DOHH2 (cell line): ENCODE results near the gene ASPN.

ENCODE experiments used
- H3F3A ChIP-seq: fragments of 200-600 bp; sonication (generic), shearing (Covaris generic); 2 replicates; pipeline ENCODE4 v1.6.0; 2016; ENCODE audit warnings: antibody characterized with exemption, mild to moderate bottlenecking; ENCODE audit not compliant: control insufficient read depth, insufficient read depth
- H3K27ac ChIP-seq: fragments of 200-600 bp; sonication (generic); 2 replicates; pipeline ENCODE4 v1.5.1; 2014; ENCODE audit warnings: low read depth, mild to moderate bottlenecking, low read length, moderate library complexity
- H3K27me3 ChIP-seq: fragments of 200-600 bp; sonication (generic); 2 replicates; pipeline ENCODE4 v1.6.1; 2014; ENCODE audit warnings: mild to moderate bottlenecking, low read length, mixed read lengths; ENCODE audit not compliant: control insufficient read depth
- H3K36me3 ChIP-seq: fragments of 200-600 bp; sonication (generic); 2 replicates; pipeline ENCODE4 v1.6.1; 2014; ENCODE audit warnings: mild to moderate bottlenecking, low read length, moderate library complexity, mixed read lengths; ENCODE audit not compliant: control insufficient read depth
- H3K4me1 ChIP-seq: fragments of 200-600 bp; sonication (generic); 2 replicates; pipeline ENCODE4 v1.6.1; 2014; ENCODE audit warnings: mild to moderate bottlenecking, low read length, mixed read lengths; ENCODE audit not compliant: control insufficient read depth
- H3K4me2 ChIP-seq: fragments of 200-600 bp; sonication (generic); 2 replicates; pipeline ENCODE4 v1.6.0; 2014; ENCODE audit warnings: mild to moderate bottlenecking, low read length, moderate library complexity
- H3K4me3 ChIP-seq: fragments of 200-600 bp; sonication (generic); 2 replicates; pipeline ENCODE4 v1.5.1; 2014; ENCODE audit warnings: mild to moderate bottlenecking, low read length, mixed read lengths
- H3K79me2 ChIP-seq: fragments of 200-600 bp; sonication (generic); 2 replicates; pipeline ENCODE4 v1.6.1; 2014; ENCODE audit warnings: mild to moderate bottlenecking, low read length, mixed read lengths; ENCODE audit not compliant: control insufficient read depth
- H3K9me2 ChIP-seq: fragments of 200-600 bp; sonication (generic); replicated peaks from 2 replicates; pipeline ENCODE4 v1.6.1; 2014; ENCODE audit warnings: mild to moderate bottlenecking, low read length, mixed read lengths; ENCODE audit not compliant: control insufficient read depth
- H3K9me3 ChIP-seq: fragments of 200-600 bp; sonication (generic); 2 replicates; pipeline ENCODE4 v1.6.1; 2014; ENCODE audit warnings: antibody characterized with exemption, low read length, mixed read lengths; ENCODE audit not compliant: control insufficient read depth, insufficient read depth
- H4K20me1 ChIP-seq: fragments of 200-600 bp; sonication (generic); 2 replicates; pipeline ENCODE4 v1.6.0; 2014; ENCODE audit warnings: low read depth, mild to moderate bottlenecking, antibody characterized with exemption, low read length, moderate library complexity; ENCODE audit not compliant: control insufficient read depth, insufficient read depth
- CTCF ChIP-seq: fragments of 200-600 bp; sonication (generic); IDR thresholded peaks from one replicate; pipeline ENCODE4 v1.5.1; 2014; ENCODE audit warnings: antibody characterized with exemption, mild to moderate bottlenecking, low read depth, low read length; ENCODE audit not compliant: poor library complexity, severe bottlenecking
- EZH2phosphoT487 ChIP-seq: fragments of 200-600 bp; sonication (generic); IDR thresholded peaks from 2 replicates; pipeline ENCODE4 v1.6.1; 2017; ENCODE audit warnings: borderline replicate concordance, mild to moderate bottlenecking, antibody characterized with exemption, low read length, moderate library complexity, mixed read lengths

ASPN gene

GRCh38 chr9:92492781-92493401 is 10.6 kb upstream of the ASPN start:
- Histone ChIP-seq H3K9me3 (no peaks in the 10 kb centered on the region), H3K27ac (no peak overlapping the region), H4K20me1 (no peaks in the 10 kb centered on the region), H3K4me1 (no peaks in the 10 kb centered on the region), H3K9me2 (no peaks in the 10 kb centered on the region), H3K79me2 (no peaks in the 10 kb centered on the region), H3K4me2 (no peak overlapping the region), H3K27me3 (no peaks in the 10 kb centered on the region), H3K4me3 (no peak overlapping the region), H3F3A (no peaks in the 10 kb centered on the region), H3K36me3 (no peaks in the 10 kb centered on the region)
- TF ChIP-seq CTCF (no peak), EZH2phosphoT487 (no peak)

- Histone ChIP-seq H3K36me3 (no peaks in the 10 kb centered on the region), H3K79me2 (no peaks in the 10 kb centered on the region), H3K27ac (no peak overlapping the region), H3K4me2 (no peak overlapping the region), H3K9me2 (no peaks in the 10 kb centered on the region), H3K4me1 (no peaks in the 10 kb centered on the region), H4K20me1 (no peaks in the 10 kb centered on the region), H3F3A (no peaks in the 10 kb centered on the region), H3K9me3 (no peaks in the 10 kb centered on the region), H3K27me3 (no peaks in the 10 kb centered on the region), H3K4me3 (no peak overlapping the region)
- no peak for TF ChIP-seq EZH2phosphoT487
- no peak for TF ChIP-seq CTCF
Observed at GRCh38 chr9:92488681-92489550, 6.6 kb upstream of the ASPN start.

GRCh38 chr9:92486371-92486770 is 4.1 kb upstream of the ASPN start:
- Histone ChIP-seq H3K4me1 (no peaks in the 10 kb centered on the region), H3K4me2 (no peak overlapping the region), H4K20me1 (no peaks in the 10 kb centered on the region), H3K36me3 (no peaks in the 10 kb centered on the region), H3K9me2 (no peaks in the 10 kb centered on the region), H3K79me2 (no peaks in the 10 kb centered on the region), H3K4me3 (no peak overlapping the region), H3K27ac (no peak overlapping the region), H3K27me3 (no peaks in the 10 kb centered on the region), H3K9me3 (no peaks in the 10 kb centered on the region), H3F3A (no peaks in the 10 kb centered on the region)
- TF ChIP-seq EZH2phosphoT487 (no peak), CTCF (no peak)
